SIG-M5 (cell line): ENCODE results near the gene CYTL1.
"Not testable (repeated sequence)": the region's sequence is repeated elsewhere in the genome, so short reads cannot be mapped to it uniquely, and the experiment has no call there.

Experiments
- DNase-seq: peaks from one replicate; lab custom pipeline; 2025; lab: John Stamatoyannopoulos, UW

The CYTL1 gene, protein sequence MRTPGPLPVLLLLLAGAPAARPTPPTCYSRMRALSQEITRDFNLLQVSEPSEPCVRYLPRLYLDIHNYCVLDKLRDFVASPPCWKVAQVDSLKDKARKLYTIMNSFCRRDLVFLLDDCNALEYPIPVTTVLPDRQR

GRCh38 chr4:5019274-5019673 is at the start of gene CYTL1:
CYTL1 (minus strand) TSS chr4:5019458; CDS start chr4:5019445, 13 bp downstream.
- DNase-seq = no peak

DNA sequence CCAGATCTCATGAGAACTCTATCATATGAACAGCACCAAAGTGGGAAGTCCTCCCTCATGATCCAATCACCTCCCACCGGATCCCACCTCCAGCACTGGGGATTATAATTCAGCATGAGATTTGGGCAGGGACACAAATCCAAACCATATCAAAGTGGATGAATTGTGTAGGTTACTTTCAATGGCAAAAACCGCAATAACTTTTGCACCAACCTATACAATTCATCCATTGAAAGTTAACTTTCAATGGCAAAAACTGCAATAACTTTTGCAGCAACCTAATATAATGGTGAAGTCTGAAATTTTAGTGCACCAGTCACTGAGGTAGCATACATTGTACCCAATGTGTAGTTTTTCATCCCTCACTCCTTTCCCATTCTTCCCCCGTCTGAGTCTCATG is 48.6 kb upstream of the CYTL1 start:
- no peak for DNase-seq

DNA sequence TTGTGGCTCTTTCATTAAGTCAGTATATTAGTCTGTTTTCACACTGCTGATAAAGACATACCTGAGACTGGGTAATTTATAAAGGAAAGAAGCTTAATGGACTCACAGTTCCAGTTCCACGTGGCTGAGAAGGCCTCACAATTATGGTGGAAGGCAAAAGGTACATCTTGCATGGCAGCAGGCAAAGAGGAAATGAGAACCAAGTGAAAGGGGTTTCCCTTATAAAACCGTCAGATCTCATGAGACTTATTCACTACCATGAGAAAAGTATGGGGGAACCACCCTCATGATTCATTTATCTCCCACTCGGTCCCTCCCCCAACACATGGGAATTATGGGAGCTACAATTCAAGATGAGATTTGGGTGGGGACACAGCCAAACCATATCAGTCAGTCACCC is 47.7 kb upstream of the CYTL1 start:
- not testable (repeated sequence) for DNase-seq

- no peak for DNase-seq
Observed at GRCh38 chr4:5066101-5066500, 46.8 kb upstream of the CYTL1 start.

GRCh38 chr4:5055411-5055810 is 36.2 kb upstream of the CYTL1 start:
- no peak for DNase-seq

- DNase-seq = no peak
Observed at GRCh38 chr4:5054532-5054931, 35.3 kb upstream of the CYTL1 start.

- DNase-seq = no peak
Observed at GRCh38 chr4:5052726-5053425, 33.6 kb upstream of the CYTL1 start.

GRCh38 chr4:5052204-5052702 is 33.0 kb upstream of the CYTL1 start:
- DNase-seq = no peak

DNA sequence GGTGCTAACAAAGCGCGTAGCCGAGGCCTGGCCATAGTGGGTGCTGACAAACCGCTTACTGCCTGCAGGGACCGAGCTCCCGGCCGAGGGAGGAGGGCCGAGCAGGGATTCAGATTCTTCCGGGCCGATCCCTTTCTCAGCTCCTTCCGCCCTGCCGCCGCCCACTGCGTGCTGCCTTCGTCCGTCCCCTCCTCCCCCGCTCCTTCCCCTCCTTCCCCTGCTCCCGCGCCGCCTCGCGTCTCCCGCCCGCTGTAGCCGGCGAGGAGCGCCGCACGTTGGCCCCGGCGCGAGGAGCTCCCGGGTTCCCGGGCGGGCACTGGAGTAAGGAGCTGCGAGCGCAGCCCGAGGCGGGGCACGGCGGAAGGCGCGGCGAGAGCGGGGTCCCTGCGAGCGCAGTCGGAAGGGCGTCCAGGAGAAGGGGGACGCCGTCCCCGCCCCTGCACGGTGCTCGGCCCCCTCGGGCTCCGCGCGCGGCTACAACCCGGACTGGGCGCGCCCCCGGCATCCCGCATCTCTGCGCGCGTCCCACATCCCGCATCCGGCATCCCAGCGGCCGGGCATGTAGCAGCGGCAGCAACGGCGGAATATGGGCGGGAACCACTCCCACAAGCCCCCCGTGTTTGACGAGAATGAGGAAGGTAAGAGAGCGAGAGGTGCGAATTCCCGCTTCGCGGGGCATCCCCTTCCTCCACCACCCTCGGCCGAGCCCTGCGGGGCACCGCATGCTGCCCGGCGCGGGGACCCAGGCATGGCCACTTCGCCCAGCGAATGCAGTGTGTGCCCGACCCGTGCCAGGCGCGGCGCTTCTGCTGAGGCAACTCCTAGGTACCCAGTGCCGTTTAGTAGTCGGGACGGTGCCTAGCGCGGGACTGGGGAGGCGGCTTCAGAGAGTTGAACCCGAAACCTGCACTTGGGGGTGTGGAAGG is 32.3 kb upstream of the CYTL1 start, which contains the start of gene STK32B:
TSS of gene STK32B (plus strand) at position 203 of the 926 bp plus-strand sequence.
- no peak for DNase-seq

DNA sequence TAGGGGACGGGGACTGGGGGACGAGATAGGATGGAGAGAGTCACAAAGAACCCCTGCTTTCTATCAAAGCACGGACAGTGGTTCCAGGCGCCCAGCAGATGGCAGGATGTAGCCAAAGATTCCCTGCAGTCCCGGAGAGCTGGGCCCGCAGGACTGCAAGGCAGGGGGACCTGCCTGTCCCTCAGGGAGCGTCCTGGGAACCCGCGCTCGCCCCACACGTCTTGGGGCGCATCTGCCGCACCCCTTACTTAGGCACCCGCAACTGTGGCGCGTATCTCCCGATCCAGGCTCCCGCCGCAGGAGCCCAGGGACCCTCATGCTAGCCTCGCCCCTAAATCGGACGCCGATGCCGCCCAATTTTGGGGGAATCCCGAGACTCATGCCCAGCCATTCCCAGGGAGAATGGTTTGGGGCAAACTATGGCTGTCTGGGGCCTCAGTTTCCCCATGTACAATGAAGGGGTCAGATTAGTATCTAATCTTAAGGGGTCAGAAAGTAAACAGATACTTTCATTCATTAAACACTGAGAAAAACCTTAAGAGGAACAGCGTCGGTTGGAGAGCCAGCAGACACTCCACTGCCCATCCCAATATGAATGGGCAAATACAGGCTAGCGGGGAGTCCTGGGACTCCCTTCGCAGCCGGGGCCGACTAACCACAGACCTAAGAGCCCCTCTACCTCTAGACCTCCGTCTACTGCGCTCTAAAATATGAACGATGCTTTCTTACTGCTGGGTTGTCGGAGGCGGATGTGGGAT is 31.4 kb upstream of the CYTL1 start:
- DNase-seq = no peak

DNA sequence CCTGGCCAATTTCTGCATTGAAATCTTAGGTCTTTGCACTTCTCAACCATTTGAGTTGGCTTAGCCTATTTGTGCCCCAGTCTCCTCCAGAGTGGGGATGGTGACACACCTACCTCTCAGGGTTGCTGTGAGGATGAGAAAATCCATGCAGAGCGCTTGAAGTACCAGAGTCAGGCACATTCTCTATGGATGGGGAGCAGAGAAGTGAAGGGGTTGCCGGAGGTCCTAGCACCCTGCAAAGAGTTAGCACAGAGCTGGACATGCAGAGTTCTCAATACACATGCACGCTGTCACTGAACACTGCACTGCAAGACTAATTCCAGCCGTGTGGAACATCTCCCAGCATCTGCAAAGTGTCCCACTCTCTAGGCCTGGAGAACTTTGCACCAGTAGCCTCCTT is 29.5 kb upstream of the CYTL1 start:
- DNase-seq = no peak

GRCh38 chr4:5045097-5045496 is 25.8 kb upstream of the CYTL1 start:
- DNase-seq = no peak

DNA sequence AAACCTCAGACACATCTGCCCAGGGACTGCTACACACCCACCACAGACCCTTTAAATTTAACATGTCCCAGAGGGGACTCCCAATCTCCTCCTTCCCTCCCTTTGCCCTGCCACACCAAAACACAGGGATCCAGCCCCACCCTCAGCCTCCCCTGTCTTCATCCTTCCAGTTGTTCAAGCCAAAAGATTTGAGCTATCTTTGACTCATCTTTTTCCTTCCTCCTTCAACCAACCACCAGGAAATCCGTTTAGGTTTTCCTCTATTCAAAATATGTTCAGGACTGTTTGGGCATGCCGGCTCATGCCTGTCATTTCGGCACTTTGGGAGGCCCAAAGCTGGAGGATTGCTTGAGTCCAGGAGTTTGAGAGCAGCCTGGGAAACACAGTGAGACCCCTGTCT is 25.1 kb upstream of the CYTL1 start:
- DNase-seq = no peak

DNA sequence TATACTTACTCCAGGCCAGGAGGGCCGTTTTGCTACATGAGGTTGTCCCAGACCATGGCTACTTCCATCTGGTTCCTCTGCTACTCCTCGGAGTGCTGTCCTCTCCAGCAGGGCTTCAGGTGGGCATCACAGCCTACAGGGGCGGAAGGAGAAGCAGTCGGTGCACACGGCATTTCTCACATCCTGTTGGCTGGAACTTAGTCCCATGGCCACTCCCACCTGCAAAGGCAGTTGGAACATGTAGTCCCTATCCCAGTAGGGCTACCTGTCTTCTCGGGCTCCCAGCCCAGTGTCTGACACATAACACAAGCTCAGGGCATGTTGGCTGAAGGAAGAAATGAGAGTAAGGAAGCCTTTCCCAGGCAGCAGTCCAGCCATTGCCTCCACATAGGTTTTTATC is 24.3 kb upstream of the CYTL1 start:
- DNase-seq = no peak

- DNase-seq = no peak
Observed at GRCh38 chr4:5041699-5042098, 22.4 kb upstream of the CYTL1 start.

DNA sequence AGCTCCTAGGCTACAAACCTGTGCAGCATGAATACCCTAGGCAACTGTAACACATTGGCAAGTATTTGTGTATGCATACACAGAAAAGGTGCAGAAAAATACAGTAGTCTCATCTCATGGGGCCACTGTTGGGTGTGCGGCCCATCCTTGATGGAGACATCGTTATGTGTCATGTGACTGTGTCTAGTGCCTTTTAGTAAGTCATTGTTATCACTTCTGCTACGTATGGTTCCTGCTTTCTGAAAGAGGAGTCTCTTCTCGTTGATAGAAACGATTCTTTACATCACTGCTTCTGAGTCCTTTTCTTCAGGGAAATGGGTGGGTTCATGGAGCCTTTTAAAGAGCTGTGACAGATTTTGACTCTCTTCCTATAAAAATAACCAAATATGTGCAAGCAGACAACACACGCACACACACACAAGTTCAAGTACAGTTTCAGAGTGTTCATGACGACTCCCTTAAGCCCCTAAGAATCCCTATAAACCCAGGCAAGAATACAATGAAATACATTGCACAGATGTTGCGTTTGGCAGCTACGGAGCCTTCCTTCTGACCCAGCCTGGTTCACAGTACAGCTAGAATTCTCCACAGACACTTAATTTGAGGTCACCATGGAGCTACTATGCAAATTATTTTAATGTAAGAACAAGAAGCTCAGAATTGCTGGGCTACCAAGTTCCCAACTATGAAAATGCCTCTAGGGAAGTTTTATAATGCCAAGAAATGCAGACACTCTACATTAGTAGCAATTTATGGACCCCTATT is 21.8 kb upstream of the CYTL1 start:
- DNase-seq = no peak

DNA sequence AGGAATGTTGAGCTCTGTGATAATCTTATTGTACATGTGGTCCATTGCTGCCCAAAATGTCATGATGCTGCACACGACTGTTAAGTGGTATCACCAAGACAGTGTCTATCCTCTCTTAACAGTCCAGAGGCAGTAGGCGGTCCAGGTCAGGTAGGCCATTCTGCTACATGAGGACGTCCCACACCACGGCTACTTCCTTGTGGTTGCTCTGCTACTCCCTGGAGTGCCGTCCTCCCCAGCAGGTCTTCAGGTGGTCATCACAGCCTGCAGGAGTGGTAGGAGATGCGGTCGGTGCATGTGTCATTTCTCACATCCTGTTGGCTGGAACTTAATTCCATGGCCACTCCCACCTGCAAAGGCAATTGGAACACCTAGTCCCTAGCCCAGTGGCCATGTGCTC is 20.5 kb upstream of the CYTL1 start:
- DNase-seq = no peak

- DNase-seq = no peak
Observed at GRCh38 chr4:5037553-5038551, 18.6 kb upstream of the CYTL1 start.

- no peak for DNase-seq
Observed at GRCh38 chr4:5036239-5036638, 17.0 kb upstream of the CYTL1 start.

DNA sequence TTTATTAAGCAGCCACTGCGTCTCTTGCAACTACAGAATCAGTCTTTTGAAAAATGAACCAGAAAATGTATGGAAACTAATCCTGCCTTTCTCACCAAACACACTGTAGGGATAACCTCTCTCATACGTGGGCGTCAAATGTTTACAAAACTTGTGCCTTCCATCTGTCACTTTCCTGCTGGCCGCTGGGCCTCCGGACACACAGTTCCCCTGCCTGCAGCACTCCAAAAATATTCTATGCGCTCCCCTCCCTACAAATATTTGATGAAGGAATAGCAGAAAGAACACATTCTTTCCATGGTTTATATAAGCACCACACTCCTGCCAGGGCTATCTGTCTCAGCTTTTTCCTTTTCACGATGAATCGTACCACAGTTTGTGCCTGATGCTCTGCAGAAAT is 14.9 kb upstream of the CYTL1 start:
- no peak for DNase-seq
